Bone marrow (tissue), 2 donors: ENCODE results near the gene MRTFA.
"Not testable (repeated sequence)": the region's sequence is repeated elsewhere in the genome, so short reads cannot be mapped to it uniquely, and the experiment has no call there.

Experiments used
- DNase-seq, 2 donors: peaks; one replicate each; lab custom pipeline; 2025; lab: John Stamatoyannopoulos, UW

Gene MRTFA

DNA sequence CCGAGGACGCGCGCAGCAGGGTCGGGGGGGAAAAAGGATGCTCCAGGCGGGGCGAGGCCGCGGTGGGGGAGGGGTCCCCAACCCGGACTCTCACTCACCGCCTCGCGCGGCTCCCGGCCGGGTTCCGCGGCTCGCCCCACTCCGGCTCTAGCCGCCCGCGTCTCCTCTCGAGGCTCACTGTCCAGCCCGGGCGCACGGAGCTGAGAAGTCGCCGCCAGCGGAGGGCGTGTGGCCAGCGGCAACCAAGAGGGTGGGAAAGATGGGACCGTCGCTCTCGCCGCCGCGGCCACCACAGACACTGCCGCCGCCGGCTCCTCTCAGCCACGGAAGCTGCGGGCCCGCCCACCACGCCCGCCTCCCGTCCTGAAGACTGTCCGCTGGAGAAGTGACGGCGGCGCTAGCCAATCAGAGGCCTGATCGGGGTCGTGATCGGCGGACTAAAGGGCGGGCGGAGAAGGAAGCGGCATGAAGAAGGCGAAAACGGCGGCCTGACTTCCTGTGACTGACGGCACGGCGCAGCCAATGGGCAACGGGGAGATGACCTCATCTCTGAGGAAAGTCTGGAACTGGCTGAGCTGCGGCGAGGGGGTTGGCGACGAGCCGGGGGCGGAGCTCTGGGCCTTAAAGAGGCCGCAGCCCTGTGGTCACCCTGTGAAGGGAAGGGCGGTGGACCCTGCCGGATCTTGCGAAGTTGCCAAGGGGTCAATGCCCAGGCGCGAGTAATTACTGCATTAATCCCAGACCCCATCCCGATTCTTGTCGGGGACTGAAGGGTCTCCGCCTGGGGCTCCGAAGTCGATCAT is at the start of gene MRTFA:
TSS of gene MRTFA (minus strand) at position 340 of the 803 bp plus-strand sequence.
- DNase-seq, result peak; percentile 91 to 100

DNA sequence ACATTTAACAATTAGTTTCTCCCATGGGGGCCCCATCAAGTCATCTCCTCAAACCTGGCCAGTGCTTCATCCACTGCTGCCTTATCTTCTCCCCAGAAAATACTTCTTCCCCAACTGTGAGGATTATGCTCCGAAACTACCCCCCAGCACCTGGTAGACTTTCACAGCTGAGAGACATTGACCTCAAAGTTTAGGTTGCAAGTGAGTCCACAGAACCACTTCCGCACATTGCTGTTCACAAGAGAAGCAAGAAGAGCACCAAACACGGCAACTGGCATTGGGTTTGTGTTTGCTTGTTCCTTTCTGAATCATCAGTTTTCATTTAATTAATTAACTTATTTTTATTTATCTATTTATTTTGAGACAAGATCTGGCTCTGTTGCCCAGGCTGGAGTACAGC is 48.9 kb upstream of the MRTFA start:
- DNase-seq, result no peak

DNA sequence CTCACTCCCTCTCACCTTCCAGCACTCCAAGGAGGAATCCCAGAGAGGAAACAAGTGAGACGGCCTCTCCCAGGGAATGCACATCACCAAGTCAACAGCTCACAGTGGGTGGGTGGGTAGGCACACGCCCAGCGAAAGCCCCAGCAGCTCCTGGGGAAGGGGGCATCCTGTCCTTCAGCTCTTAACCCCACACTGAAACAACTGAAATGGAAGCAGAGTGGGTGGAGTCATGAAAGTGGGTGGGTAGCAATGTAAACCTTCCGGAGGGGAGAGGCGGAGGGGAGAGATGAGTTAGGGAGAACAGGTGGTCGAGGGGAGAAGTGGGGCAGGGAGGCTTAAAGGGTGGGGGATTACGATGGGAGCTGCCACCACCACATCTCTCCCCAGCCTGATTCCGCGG is 48.2 kb upstream of the MRTFA start:
- no peak for DNase-seq

DNA sequence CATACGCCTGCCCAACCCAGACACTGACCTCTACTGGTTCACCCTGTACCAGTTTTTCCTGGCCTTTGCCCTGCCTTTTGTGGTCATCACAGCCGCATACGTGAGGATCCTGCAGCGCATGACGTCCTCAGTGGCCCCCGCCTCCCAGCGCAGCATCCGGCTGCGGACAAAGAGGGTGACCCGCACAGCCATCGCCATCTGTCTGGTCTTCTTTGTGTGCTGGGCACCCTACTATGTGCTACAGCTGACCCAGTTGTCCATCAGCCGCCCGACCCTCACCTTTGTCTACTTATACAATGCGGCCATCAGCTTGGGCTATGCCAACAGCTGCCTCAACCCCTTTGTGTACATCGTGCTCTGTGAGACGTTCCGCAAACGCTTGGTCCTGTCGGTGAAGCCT is 44.9 kb upstream of the MRTFA start:
- no peak for DNase-seq

DNA sequence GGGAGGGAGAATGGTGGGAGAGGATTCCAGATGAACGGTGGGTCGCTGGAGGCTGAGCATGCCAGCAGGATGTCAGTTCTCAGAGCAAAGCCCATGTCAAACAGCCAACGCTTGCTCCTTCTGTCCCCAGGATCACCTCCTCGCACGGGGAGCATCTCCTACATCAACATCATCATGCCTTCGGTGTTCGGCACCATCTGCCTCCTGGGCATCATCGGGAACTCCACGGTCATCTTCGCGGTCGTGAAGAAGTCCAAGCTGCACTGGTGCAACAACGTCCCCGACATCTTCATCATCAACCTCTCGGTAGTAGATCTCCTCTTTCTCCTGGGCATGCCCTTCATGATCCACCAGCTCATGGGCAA is 44.3 kb upstream of the MRTFA start:
- no peak for DNase-seq

DNA sequence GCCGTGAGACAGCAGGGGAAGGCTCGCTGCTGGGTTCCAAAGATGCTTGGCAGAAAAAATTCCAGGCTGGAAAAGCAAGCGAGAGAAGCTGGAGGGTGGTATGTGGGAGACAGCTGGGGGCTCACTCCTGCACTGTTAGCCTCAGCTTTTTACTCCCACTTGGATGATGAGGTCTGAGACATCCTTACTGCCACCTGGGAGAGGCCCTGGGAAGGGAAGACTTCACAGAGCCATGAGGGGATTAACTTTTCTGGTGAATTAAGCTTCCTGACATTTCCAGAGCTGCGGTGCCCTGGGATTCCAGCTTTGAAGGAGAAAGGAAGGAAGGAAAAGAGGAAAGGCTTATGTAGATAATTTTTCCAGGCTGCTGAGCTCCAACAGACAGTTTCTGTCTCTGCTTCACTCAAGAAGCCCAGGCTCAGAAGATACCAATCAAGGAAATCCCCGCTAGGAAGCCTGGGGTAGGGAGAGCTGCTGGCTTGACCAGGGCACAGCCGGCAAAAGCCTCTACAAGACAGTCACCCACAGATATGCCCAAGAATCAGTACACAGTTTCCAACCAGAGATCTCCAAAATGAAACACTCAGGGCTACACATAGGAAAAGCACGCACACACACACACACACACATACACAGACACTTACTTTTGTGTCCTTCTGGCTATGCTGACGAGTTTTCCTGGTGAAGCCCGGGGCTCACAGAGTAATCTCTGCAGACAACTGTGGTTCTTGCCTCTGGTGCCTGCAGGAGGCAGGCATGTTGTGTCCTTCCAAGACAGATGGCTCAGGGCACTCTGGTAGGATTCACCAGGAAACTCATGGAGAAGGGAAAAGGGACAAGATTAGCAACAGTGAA is 43.7 kb upstream of the MRTFA start:
- DNase-seq, result no peak

DNA sequence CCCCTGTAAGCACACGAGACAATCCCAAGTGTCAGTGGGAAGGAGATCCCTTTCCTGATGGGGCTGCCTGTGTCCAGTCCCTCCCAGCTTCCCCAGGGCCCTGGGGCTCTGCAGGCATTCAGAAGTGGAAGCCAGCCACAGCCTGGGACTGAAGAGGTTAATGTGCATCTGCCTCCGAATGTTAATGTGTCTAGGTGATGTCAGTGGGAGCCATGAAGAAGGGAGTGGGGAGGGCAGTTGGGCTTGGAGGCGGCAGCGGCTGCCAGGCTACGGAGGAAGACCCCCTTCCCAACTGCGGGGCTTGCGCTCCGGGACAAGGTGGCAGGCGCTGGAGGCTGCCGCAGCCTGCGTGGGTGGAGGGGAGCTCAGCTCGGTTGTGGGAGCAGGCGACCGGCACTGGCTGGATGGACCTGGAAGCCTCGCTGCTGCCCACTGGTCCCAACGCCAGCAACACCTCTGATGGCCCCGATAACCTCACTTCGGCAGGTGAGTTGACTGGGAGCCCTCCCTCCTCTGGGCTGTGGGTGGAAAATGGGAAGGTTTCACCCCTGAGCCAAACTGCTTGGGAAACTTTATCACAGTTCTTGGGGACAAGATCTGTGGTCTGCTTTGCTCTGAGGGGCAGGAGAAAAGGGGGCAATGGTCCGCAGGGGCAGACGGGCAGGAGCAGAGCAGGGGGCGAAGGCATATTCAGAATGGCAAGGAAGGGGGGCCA is 42.9 kb upstream of the MRTFA start, which contains the start of gene MCHR1:
TSS of gene MCHR1 (plus strand) at position 236 of the 715 bp plus-strand sequence. CDS start at position 405, 169 bp downstream.
- no peak for DNase-seq

DNA sequence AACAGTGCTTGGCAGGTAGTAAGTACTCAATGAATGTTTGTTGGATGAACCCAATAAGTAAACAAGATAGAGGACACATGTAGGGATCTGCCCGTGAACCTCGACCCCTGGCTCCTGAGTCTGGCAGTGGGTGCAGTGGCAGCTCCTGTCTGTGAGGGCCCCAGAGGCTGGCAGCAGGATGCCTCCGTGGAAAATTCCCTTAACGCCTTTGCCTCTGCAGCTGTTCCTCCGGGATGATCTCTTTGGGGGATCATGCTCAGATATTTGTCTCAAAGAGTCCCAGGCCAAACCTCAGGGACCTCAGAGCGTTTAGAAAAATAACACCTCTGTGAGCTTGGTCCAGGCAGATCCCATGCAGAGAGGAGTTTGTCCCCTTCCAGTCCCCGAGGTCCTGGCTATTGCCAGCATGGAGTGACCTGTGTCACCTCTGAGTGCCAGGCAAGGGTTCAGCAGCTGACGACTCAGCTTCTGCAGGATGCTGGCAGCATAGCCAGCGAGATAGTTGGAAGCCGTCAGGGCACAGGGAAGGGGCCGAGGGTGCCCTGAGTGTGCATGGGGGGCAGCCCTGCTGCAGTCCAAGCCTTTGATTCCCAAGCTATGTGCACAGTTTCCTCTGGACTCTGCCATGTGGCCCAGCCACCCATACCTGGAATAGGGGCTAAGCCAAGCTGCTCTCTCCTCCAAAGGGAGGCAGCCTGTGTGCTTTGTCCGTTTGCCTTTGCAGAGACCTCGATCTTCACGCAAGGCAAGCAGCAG is 42.2 kb upstream of the MRTFA start:
- DNase-seq, result no peak

DNA sequence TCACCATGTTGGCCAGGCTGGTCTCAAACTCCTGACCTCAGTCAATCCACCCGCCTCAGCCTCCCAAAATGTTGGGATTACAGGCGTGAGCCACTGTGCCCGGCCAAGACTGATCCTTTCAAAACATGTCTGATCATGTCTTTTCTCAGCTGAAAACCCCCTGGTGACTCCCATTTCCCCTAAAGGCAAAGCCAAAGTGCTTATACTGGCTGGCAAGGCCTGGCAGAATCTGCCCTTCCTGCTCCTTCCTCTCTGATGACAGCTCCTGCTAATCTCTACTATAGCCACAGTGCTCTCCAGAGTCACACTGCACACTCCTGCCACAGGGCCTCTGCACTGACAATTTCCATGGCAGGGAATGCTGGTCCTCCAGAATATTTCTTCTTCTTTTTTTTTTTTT is 40.1 kb upstream of the MRTFA start:
- DNase-seq, result no peak

DNA sequence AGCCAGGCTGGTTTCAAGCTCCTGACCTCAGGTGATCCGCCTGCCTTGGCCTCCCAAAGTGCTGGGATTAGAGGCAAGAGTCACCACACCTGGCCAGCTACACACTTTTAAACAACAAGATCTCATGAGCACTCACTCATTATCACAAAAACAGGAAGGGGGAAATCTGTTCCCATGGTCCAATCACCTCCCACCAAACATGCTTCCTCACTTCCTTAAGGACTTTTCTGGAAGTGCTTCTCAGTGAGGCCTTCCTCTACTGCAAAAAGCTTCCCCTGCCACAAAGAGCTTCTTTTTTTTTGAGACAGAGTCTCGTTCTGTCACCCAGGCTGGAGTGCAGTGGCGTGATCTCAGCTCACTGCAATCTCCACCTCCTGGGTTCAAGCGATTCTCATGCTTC is 39.6 kb upstream of the MRTFA start:
- DNase-seq, result not testable (repeated sequence)

DNA sequence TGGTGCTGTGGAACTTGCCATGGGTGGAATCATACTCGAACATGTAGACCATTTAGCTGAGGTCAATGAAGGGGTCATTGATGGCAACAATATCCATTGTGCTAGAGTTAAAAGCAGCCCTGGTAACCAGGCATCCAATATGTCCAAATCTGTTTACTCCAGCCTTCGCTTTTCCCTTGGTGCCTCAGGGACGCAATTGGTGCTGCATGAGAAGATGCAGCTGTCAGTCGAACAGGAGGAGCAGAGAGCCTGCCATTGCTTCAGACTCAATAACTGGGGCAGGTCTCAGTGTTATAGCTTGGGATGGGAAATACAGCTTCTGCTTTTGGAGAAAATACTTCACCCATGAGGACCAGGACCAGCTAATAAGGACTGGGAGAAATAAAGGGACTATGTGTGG is 37.8 kb upstream of the MRTFA start:
- no peak for DNase-seq

DNA sequence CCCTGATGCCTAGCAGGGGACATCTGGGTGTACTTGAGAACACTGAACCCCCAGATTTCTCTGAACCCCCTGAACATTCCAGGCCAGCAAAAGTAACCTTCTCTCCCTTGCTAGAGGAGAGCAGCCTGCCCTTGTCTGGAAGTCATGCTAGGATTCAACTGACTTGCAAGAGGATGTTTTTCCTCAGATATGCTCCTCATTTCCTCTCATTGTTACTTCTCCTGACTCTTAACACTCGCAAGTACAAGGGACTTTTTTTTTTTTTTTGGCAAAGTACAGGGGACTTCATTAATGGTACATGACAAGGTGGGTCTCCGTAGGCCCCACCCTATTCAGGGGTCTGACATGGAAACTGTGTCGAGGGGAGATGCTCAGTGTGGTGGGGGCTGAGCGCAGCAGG is 36.5 kb upstream of the MRTFA start:
- DNase-seq, result no peak

DNA sequence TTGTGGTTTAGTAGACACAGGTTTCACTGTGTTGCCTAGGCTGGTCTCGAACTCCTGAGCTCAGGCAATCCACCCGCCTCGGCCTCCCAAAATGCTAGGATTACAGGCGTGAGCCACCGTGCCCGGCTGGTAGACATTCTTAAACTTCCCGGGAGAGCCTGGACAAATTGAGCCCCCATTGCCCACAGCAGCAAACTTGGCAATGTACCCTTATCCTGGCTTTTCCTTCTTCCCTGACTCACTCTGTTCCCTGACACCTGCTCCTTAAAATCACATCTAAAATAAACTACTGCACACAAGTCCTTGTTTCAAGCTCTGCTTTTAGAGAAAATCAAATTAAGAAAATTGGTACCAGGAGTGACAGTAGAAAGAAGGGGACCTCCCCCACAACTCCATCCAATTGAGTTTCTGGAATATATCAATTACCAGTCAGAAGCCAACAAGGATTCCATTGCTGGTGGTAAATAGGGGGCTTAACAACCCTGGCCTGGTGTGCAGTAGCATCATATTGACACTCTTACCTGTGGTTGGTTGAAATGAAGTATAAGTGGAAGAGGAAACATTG is 35.4 kb upstream of the MRTFA start:
- no peak for DNase-seq

DNA sequence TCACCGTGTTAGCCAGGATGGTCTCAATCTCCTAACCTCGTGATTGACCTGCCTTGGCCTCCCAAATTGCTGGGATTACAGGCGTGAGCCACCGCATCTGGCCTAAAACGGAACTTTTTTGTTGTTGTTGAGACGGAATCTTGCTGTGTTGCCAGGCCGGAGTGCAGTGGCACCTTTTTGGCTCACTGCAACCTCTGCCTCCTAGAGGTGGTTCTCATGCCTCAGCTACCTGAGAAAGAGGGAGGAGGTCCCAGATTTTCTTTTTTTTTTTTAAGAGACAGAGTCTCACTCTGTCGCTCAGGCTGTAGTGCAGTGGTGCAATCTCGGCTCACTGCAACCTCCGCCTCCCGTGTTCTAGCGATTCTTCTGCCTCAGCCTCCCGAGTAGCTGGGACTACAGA is 34.9 kb upstream of the MRTFA start:
- no peak for DNase-seq

DNA sequence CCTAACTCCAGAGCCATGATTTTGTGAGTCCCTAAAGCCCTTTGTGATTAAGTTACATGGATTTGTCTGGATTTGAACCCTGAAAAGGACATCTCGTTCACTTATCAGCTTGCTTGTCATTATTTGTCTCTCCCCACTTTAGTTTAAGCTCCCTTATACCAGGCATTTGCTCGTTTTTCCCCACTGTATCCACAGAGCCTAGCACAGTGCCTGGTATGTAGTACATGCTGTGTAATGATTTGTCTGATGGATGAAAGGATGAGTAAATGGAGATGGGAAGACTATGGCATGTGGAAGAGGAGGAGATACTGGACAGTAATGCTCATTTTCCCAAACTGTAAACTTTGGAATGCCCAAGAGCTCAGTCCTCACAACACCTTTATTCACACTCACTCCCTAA is 33.5 kb upstream of the MRTFA start:
- no peak for DNase-seq

DNA sequence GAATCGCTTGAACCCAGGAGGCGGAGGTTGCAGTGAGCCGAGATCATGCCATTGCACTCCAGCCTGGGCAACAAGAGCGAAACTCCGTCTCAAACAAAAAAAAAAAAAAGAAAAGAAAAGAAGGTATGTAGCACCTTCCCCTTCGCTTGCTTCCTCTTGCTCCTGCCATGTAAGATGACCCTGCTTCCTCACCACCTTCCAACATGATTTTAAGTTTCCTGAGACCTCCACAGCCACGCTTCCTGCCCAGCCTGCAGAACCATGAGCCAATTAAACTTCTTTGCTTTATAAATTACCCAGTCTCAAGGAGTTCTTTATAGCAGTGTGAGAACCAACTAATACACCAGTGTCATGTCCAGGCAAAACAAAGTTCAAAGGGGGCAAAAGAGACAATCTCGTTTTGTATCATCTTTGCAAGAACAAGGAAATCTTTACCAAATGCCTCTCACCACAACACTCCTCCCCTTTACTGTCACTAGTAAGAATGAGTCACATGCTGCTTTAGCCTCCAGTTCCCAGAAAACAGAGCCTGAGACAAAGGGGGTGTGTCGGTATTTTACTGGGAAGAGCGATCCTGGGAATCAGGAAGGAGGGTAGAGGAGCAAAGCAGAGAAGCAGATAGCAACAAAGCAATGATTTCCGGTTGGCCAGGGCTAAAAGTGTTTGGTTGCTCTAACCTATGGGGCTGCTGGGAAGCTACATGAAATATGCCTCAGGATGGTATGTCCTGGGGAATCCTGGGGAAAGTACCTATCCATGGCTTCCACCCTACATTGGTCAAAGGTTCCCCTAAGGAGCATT is 32.3 kb upstream of the MRTFA start:
- DNase-seq, result peak in 1 of 2 donors; percentile 28

DNA sequence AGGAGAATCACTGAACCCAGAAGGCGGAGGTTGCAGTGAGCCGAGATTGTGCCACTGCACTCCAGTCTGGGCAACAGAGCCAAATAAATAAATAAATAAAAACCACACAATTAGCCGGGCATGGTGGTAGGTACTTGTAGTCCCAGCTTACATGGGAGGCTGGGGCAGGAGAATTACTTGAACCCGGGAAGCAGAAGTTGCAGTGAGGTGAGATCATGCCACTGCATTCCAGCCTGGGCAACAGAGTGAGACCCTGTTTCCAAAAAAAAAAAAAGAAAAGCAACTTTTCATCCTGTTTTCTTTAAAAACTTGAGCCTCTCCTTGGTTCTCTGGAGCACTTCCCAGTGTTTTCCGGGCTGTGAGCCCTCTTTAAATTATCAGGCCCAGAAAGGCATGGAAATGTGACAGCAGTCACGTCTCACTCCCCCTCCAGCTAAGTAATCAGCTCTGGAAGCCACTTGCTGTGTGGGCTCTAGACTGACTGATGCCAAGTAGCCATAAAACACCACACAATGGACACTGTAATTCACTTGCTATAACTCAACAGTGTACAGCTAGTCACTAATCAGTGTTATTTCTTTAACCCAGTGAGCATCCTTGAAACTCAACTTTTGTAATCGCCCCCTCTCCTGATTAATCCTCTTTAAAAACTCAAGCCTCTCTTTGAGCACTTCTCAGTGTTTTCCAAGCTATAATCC is 29.8 kb upstream of the MRTFA start:
- DNase-seq, result no peak

DNA sequence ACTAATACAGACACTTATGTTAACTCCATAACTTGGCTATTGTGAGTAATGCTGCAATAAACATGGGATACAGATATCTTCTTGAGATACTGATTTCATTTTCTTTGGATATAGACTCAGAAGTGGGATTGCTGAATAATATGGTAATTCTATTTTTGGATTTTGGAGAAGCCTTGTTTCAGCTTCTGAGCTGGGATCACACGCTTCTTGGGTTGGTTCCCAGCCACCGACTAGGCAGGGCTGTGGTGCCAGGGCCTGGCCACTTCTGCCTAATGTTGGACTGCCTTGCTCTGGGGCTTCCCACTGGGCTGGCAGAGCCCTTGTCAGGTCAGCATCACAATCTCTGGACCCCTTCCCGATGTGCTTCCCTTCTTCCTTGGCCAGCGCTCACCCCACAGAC is 28.8 kb upstream of the MRTFA start:
- no peak for DNase-seq

DNA sequence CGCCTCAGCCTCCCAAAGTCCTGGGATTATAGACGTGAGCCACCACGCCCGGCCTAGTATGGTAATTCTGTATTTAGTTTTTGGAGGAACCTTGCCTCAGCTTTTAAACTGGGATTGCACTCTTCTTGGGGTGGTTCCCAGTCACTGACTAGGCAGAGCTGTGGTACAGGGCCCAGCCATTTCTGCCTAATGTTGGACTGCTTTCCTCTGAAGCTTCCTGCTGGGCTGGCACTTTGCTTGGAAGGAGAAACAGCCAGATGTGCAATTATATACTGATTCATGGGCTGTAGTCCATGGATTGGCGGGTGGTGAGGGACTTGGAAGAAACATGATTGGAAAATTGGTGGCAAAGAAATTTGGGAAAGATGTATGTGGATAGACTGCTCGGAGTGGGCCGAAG is 25.2 kb upstream of the MRTFA start:
- DNase-seq, result no peak

DNA sequence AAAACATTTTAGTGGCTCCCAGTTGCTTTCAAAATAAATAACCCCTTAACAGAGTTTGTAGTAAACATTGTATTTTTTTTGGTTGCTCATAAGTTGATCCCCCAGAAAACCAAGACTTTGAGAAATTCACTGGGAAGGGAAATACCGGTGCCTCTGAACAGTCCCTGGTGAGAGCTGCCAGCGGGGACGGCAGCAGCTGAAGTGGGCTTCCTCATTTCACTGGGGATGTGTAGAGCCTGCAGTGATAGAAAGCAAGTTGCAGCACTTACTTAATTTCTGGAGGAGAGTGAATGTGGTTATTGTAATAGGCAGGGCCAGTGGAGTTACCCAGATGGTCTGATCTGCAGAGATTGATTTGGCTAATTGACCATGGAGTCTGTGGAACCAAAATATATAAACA is 24.2 kb upstream of the MRTFA start:
- no peak for DNase-seq
